Measurements from ENCODE around the gene USP7. TPM values are rescaled to one million over a fixed set of nuclear protein-coding genes. Genes with fewer than 3 reads are reported as not detected.

USP7 gene
- total RNA-seq, 4 donors from 2014 or later, result 62.5 to 109 (median 89.1) TPM

DNA sequence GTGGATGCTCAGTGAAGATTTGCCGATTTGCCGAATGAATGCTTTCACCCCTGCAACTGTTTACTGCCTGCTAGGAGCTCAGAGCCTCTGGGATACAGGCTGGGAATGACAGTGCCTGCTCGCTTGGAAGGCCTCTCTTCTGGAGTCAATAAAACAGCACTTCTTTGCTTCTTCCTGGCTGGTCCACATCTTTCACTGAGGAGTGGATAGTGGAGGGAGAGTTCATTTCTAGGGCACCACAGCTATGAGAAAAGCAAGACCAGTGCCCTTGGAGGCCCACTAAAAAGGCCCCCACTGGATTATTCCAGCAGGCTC is 3.1 kb upstream of the USP7 start:
- Histone ChIP-seq H3K9me3 (no peaks in the 10 kb centered on the region), H3K4me3 (no peak overlapping the region), H3K27me3 (no peaks in the 10 kb centered on the region), H3K36me3 (no peaks in the 10 kb centered on the region), H3K4me1 (peaks cover 7 to 52% (median 16%) of the 10 kb centered on the region in 3 donors), H3K27ac (peak overlapping the region; percentile 32 to 73 (median 65))
- 76 to 87% methylated on average over 3 of the region's 3 CpGs for WGBS, 2 donors
- TF ChIP-seq, protein P1, sequence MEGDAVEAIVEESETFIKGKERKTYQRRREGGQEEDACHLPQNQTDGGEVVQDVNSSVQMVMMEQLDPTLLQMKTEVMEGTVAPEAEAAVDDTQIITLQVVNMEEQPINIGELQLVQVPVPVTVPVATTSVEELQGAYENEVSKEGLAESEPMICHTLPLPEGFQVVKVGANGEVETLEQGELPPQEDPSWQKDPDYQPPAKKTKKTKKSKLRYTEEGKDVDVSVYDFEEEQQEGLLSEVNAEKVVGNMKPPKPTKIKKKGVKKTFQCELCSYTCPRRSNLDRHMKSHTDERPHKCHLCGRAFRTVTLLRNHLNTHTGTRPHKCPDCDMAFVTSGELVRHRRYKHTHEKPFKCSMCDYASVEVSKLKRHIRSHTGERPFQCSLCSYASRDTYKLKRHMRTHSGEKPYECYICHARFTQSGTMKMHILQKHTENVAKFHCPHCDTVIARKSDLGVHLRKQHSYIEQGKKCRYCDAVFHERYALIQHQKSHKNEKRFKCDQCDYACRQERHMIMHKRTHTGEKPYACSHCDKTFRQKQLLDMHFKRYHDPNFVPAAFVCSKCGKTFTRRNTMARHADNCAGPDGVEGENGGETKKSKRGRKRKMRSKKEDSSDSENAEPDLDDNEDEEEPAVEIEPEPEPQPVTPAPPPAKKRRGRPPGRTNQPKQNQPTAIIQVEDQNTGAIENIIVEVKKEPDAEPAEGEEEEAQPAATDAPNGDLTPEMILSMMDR (IDR thresholded peaks at IDR 0.05), result no peak
- no peak for TF ChIP-seq POLR2A (IDR thresholded peaks at IDR 0.05)
- intact Hi-C loops (cut with DNase I), result no loop called here
- DNase-seq, result no peak

DNA sequence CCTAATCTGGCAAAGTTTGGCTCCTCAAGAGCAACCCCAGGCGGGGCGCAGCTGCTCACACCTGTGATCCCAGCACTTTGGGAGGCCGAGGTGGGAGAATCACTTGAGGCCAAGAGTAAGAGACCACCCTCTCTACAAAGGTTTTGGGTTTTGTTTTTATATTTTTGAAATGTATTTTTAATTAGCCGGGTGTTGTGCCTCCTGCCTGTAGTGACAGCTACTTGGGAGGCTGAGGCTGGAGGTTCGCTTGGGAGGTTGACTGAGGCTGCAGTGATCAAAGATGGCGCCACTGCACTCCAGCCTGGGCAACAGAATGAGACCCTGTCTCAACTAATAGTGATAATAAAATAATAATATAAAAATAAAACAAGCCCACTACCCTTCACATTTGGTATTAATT is 756 bp upstream of the USP7 start:
- Histone ChIP-seq H3K4me1 (peaks cover 26 to 73% (median 39%) of the 10 kb centered on the region in 3 donors), H3K27ac (peak overlapping the region; percentile 88 to 97 (median 90)), H3K36me3 (no peaks in the 10 kb centered on the region), H3K27me3 (no peaks in the 10 kb centered on the region), H3K9me3 (no peaks in the 10 kb centered on the region), H3K4me3 (peak overlapping the region; percentile 49 to 94 (median 61))
- no peak for DNase-seq
- 51 to 53% methylated on average over 4 to 6 of the region's 6 CpGs for WGBS, 2 donors
- TF ChIP-seq, protein P1 (IDR thresholded peaks at IDR 0.05), result no peak
- TF ChIP-seq POLR2A (IDR thresholded peaks at IDR 0.05), result no peak
- intact Hi-C loops (cut with DNase I), result no loop called here

DNA sequence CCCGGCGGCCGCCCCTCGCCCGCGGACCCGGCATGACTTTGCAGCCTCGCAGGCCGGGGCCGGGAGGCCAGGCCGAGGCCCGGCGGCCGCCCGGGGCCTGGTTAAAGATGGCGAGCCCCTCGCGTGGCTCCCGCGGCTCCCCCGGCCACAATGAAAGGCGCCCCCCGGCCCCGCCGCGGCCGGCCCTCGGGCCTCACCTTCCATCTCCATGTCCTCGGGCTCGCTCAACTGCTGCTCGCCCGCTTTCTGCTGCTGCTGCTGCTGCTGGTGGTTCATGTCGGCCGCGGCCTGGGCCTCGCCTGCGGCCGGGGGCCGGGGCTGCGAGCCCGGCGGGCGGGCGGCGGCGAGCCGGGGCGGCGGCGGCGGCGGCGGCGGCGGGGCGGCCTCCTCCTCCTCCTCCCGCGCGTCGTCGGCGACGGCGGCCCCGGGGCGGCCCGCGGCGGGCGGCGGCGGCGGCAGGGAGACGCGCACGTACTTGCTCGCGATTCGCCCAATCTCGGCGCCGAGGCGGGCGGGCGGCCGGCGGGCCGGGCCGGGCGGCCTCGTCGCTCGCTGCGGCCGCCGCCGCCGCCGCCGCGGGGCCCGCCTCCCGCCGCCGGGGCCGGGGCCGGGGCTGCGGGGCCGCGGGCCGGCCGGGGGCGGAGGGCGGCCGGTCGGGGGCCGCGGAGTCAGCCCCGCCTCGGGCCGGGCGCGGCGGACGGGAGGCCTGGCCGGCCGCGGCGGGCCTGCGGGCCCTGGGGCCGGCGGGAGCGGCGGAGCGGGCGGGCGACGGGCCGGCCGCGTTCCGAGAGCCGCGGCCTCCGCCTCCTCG is 491 bp downstream of the USP7 start:
- no peak for TF ChIP-seq POLR2A (IDR thresholded peaks at IDR 0.05)
- TF ChIP-seq, protein P1 (IDR thresholded peaks at IDR 0.05), result no peak
- intact Hi-C loops (cut with DNase I), result no loop called here
- WGBS, 2 donors, result no CpG with 5 or more reads among the region's 146 CpGs
- peaks cover 36 to 78% (median 51%) of the 10 kb centered on the region in 3 donors for H3K4me1 ChIP-seq
- H3K9me3 ChIP-seq, result no peaks in the 10 kb centered on the region
- H3K36me3 ChIP-seq, result no peaks in the 10 kb centered on the region
- H3K27ac ChIP-seq, result peak overlapping the region; percentile 88 to 97 (median 90)
- peak overlapping the region; percentile 66 to 98 (median 94) for H3K4me3 ChIP-seq
- H3K27me3 ChIP-seq, result no peaks in the 10 kb centered on the region
- DNase-seq, result no peak

DNA sequence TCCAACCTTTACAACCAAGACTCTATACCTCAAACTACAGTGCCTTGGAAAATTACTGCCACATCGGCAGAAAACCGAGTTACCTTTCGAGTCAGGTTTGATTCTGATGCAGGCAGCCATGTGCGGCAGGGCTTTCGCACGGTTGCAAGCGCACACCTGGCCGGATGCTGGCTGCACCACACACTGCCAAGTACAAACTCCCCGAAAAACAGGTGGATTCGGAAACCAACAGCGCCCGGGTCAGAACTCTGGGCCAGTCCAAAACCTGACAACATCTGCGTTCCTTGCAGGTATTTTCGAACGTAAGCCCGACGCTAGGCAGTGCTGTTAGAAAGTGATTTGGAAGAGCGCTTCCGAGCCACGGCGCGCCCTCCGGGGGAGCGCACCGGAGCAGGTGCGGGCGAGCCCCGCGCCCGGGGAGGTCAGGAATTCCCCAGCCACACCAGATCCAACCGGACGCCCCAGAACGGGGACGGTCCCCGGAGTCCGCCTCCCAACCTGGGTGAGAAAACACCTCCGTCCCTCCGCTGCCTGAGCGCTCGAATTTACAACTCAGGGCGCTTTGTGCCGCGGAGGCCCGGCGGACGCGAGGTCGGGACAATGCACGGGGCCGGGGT is 1.2 kb downstream of the USP7 start:
- peak in 1 of 4 donors; percentile 19 for TF ChIP-seq POLR2A (IDR thresholded peaks at IDR 0.05)
- TF ChIP-seq, protein P1 (IDR thresholded peaks at IDR 0.05), result no peak
- DNase-seq, result peak; percentile 14
- H3K4me3 ChIP-seq, result peak overlapping the region; percentile 66 to 98 (median 94)
- intact Hi-C loops (cut with DNase I), result no loop called here
- no peaks in the 10 kb centered on the region for H3K36me3 ChIP-seq
- H3K9me3 ChIP-seq, result no peaks in the 10 kb centered on the region
- no peaks in the 10 kb centered on the region for H3K27me3 ChIP-seq
- H3K4me1 ChIP-seq, result peaks cover 40 to 78% (median 54%) of the 10 kb centered on the region in 3 donors
- 0 to 1% methylated on average over 4 to 8 of the region's 50 CpGs for WGBS, 2 donors
- peak overlapping the region; percentile 81 to 97 (median 90) for H3K27ac ChIP-seq

DNA sequence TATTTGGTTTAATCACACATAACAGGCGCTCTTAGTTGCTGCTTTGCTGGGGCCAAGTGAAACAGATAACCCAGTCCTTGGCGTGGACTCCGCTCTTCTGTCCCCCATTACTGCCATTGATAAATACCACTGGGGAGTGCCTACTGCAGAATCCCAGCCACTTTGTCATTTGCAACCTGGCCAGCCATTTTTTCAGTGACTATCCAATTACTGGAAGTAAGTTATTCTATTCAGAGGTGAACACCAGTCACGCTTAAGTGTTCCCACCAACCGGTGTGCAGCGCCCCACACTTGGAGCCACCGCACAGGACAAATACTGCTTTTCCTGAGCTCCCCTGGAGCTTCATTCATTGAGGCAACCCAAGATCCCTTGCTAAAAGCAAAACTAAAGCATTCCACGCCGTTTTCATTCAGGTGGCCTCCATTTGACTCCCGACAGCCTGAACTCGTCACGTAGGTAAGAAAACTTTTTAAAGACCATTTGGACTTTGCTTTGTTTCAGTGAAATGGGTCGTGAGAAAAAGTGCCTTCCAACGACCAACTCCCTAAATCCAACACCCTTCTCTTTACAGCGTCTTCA is 1.8 kb downstream of the USP7 start:
- 24 to 29% methylated on average over 11 to 14 of the region's 15 CpGs for WGBS, 2 donors
- Histone ChIP-seq H3K27me3 (no peaks in the 10 kb centered on the region), H3K9me3 (no peaks in the 10 kb centered on the region), H3K4me3 (peak overlapping the region; percentile 66 to 98 (median 94)), H3K4me1 (peaks cover 40 to 78% (median 57%) of the 10 kb centered on the region in 3 donors), H3K27ac (peak overlapping the region; percentile 81 to 97 (median 90)), H3K36me3 (no peaks in the 10 kb centered on the region)
- TF ChIP-seq POLR2A (IDR thresholded peaks at IDR 0.05), result no peak
- TF ChIP-seq, protein P1 (IDR thresholded peaks at IDR 0.05), result no peak
- no peak for DNase-seq
- intact Hi-C loops (cut with DNase I), result no loop called here

Measured in esophagus squamous epithelium (tissue), 5 donors.